Measurements from ENCODE around the gene OGDH.

The OGDH gene

GRCh38 chr7:44638611-44639557 is 32.5 kb downstream of the OGDH start:
- peak; percentile 90 for DNase-seq (ENCODE audit: low spot score)

GRCh38 chr7:44639671-44640321 is 33.4 kb downstream of the OGDH start:
- peak; percentile 67 for DNase-seq (ENCODE audit: low spot score)

GRCh38 chr7:44643206-44643605 is 36.8 kb downstream of the OGDH start:
- no peak for DNase-seq (ENCODE audit: low spot score)

GRCh38 chr7:44645254-44645653 is 38.8 kb downstream of the OGDH start:
- DNase-seq (ENCODE audit: low spot score): no peak

- DNase-seq (ENCODE audit: low spot score): no peak
Observed at GRCh38 chr7:44645696-44646095, 39.3 kb downstream of the OGDH start.

GRCh38 chr7:44646176-44646920 is 39.9 kb downstream of the OGDH start:
- DNase-seq (ENCODE audit: low spot score): no peak

- no peak for DNase-seq (ENCODE audit: low spot score)
Observed at GRCh38 chr7:44646921-44647636, 40.7 kb downstream of the OGDH start.

- no peak for DNase-seq (ENCODE audit: low spot score)
Observed at GRCh38 chr7:44647981-44648714, 41.7 kb downstream of the OGDH start.

GRCh38 chr7:44650242-44650641 is 43.8 kb downstream of the OGDH start:
- no peak for DNase-seq (ENCODE audit: low spot score)

GRCh38 chr7:44650772-44651171 is 44.3 kb downstream of the OGDH start:
- DNase-seq (ENCODE audit: low spot score): no peak

GRCh38 chr7:44652535-44652934 is 46.1 kb downstream of the OGDH start:
- no peak for DNase-seq (ENCODE audit: low spot score)

- DNase-seq (ENCODE audit: low spot score): peak; percentile 85
Observed at GRCh38 chr7:44654255-44654796, 47.9 kb downstream of the OGDH start.

GRCh38 chr7:44655341-44655740 is 48.9 kb downstream of the OGDH start:
- DNase-seq (ENCODE audit: low spot score): no peak

- DNase-seq (ENCODE audit: low spot score): no peak
Observed at GRCh38 chr7:44658979-44659378, 52.6 kb downstream of the OGDH start.

- DNase-seq (ENCODE audit: low spot score): no peak
Observed at GRCh38 chr7:44661233-44661632, 54.8 kb downstream of the OGDH start.

- no peak for DNase-seq (ENCODE audit: low spot score)
Observed at GRCh38 chr7:44664780-44665461, 58.5 kb downstream of the OGDH start.

GRCh38 chr7:44665531-44666213 is 59.2 kb downstream of the OGDH start:
- no peak for DNase-seq (ENCODE audit: low spot score)

GRCh38 chr7:44666566-44666965 is 60.1 kb downstream of the OGDH start:
- no peak for DNase-seq (ENCODE audit: low spot score)

GRCh38 chr7:44667190-44667589 is 60.8 kb downstream of the OGDH start:
- DNase-seq (ENCODE audit: low spot score): no peak

- no peak for DNase-seq (ENCODE audit: low spot score)
Observed at GRCh38 chr7:44671069-44671468, 64.6 kb downstream of the OGDH start.
